GM12878 (cell line): ENCODE data around the gene EBP.

Experiments used
- EP300 ChIP-seq, 2 experiments: fragments of 150-350 bp in 1 of 2; IDR thresholded peaks; 2 replicates each; pipeline ENCODE4 v1.6.1; 2011 to 2012; ENCODE audit warnings: low read depth in 2 of 2, low read length in 2 of 2, borderline replicate concordance in 1 of 2, improper control_type of control experiment in 1 of 2, inconsistent platforms in 1 of 2; ENCODE audit not compliant: control insufficient read depth in 1 of 2
- EZH2 ChIP-seq: IDR thresholded peaks from 2 replicates; pipeline ENCODE4 v1.6.1; 2012; ENCODE audit warnings: low read depth, mild to moderate bottlenecking, control low read depth, inconsistent platforms, low read length, borderline replicate concordance; ENCODE audit not compliant: control insufficient read depth
- GABPA ChIP-seq: IDR thresholded peaks from 2 replicates; pipeline ENCODE4 v1.6.1; 2014; ENCODE audit warnings: antibody characterized with exemption, low read depth, mild to moderate bottlenecking, inconsistent platforms
- JUNB ChIP-seq: IDR thresholded peaks from 2 replicates; pipeline ENCODE4 v1.6.1; 2016; ENCODE audit warnings: antibody characterized with exemption, mild to moderate bottlenecking
- POLR2A ChIP-seq: IDR thresholded peaks from 2 replicates; pipeline ENCODE4 v1.6.1; 2011; ENCODE audit warnings: low read depth, mild to moderate bottlenecking, low read length
- RAD21 ChIP-seq: IDR thresholded peaks from 2 replicates; pipeline ENCODE4 v1.6.1; 2011; ENCODE audit warnings: mild to moderate bottlenecking, low read depth, low read length, moderate library complexity; ENCODE audit not compliant: insufficient read depth
- RFX5 ChIP-seq: IDR thresholded peaks from 2 replicates; pipeline ENCODE4 v1.6.1; 2011; ENCODE audit warnings: low read depth, low read length, improper control_type of control experiment
- ZBED1 ChIP-seq: IDR thresholded peaks from 2 replicates; pipeline ENCODE4 v1.6.1; 2016; ENCODE audit warnings: borderline replicate concordance
- TF ChIP-seq, protein P1 (sequence below): IDR thresholded peaks from 2 replicates; pipeline ENCODE4 v1.6.1; 2011; ENCODE audit warnings: low read depth, low read length, improper control_type of control experiment, borderline replicate concordance
- TF ChIP-seq, protein P2 (sequence below): IDR thresholded peaks from 2 replicates; pipeline ENCODE4 v1.6.1; 2011; ENCODE audit warnings: borderline replicate concordance, low read depth, mild to moderate bottlenecking, moderate library complexity, low read length; ENCODE audit not compliant: insufficient read depth, poor library complexity, severe bottlenecking
- TF ChIP-seq, protein P3 (sequence below), 3 experiments: IDR thresholded peaks in 2 of 3; conservative IDR thresholded peaks in 1 of 3; 2 replicates each; pipeline ENCODE4 v1.5.1; 2011; ENCODE audit warnings: low read depth in 3 of 3, low read length in 3 of 3, mild to moderate bottlenecking in 3 of 3, control low read depth in 2 of 3, moderate library complexity in 2 of 3, inconsistent platforms in 1 of 3, mixed read lengths in 1 of 3; ENCODE audit not compliant: control insufficient read depth in 2 of 3, insufficient read depth in 1 of 3; ENCODE audit errors: extremely low read depth in 1 of 3

DNA sequence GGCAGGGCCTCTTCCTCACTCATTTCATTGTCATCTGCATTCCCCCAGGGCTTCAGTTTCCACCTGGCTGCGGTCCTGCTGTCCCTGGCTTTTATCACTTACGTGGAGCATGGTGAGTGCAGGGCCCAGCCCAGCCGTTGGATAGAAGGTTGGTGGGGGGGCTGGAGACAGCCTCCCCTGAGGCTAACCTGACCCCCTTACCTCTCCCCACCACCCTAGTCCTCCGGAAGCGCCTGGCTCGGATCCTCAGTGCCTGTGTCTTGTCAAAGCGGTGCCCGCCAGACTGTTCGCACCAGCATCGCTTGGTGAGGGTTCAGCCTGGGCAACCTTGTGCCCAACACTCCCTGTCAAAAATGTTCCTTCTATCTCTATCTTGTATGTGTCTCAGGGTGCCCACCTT, 5.8 kb upstream of the EBP start:
- TF ChIP-seq RAD21 (no peak), RFX5 (no peak), GABPA (no peak), EZH2 (no peak), JUNB (no peak), POLR2A (no peak), EP300 (IDR thresholded peaks at IDR 0.05; ENCODE audit: borderline replicate concordance in 1 of 2, control insufficient read depth in 1 of 2, low read depth in 2 of 2, low read length in 2 of 2) (no peak), ZBED1 (no peak)
- TF ChIP-seq, protein P1, sequence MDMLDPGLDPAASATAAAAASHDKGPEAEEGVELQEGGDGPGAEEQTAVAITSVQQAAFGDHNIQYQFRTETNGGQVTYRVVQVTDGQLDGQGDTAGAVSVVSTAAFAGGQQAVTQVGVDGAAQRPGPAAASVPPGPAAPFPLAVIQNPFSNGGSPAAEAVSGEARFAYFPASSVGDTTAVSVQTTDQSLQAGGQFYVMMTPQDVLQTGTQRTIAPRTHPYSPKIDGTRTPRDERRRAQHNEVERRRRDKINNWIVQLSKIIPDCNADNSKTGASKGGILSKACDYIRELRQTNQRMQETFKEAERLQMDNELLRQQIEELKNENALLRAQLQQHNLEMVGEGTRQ, result no peak
- TF ChIP-seq, protein P2, sequence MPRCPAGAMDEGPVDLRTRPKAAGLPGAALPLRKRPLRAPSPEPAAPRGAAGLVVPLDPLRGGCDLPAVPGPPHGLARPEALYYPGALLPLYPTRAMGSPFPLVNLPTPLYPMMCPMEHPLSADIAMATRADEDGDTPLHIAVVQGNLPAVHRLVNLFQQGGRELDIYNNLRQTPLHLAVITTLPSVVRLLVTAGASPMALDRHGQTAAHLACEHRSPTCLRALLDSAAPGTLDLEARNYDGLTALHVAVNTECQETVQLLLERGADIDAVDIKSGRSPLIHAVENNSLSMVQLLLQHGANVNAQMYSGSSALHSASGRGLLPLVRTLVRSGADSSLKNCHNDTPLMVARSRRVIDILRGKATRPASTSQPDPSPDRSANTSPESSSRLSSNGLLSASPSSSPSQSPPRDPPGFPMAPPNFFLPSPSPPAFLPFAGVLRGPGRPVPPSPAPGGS, result no peak
- TF ChIP-seq, protein P3, sequence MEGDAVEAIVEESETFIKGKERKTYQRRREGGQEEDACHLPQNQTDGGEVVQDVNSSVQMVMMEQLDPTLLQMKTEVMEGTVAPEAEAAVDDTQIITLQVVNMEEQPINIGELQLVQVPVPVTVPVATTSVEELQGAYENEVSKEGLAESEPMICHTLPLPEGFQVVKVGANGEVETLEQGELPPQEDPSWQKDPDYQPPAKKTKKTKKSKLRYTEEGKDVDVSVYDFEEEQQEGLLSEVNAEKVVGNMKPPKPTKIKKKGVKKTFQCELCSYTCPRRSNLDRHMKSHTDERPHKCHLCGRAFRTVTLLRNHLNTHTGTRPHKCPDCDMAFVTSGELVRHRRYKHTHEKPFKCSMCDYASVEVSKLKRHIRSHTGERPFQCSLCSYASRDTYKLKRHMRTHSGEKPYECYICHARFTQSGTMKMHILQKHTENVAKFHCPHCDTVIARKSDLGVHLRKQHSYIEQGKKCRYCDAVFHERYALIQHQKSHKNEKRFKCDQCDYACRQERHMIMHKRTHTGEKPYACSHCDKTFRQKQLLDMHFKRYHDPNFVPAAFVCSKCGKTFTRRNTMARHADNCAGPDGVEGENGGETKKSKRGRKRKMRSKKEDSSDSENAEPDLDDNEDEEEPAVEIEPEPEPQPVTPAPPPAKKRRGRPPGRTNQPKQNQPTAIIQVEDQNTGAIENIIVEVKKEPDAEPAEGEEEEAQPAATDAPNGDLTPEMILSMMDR (IDR thresholded peaks at IDR 0.05 in 2 of 3, conservative IDR thresholded peaks at IDR 0.05 in 1 of 3; ENCODE audit: control insufficient read depth in 2 of 3, extremely low read depth in 1 of 3, insufficient read depth in 1 of 3, low read depth in 3 of 3, low read length in 3 of 3), result no peak
